ENCODE measurements around the gene CEBPA.

DNA sequence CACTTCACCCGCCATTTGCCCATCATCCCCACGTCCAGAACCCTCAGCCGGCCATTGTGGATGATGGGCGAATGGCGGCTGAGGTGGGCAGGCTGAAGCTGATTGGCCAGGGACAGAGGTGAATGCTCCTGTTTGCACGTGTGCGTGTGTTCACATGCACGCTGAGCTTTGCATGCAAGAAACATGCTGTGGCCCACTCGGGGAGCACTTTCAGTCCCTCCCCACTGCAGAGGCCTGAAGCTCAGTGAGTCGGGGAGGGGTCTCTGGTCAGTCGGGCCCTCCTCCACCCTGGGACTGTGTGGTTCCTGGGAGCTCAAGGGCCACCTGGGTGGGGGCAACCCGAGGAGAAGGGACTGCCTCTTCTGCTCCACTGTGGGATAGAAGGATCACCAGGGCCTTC, 24.9 kb downstream of the CEBPA start:
- TF ChIP-seq, protein P1, sequence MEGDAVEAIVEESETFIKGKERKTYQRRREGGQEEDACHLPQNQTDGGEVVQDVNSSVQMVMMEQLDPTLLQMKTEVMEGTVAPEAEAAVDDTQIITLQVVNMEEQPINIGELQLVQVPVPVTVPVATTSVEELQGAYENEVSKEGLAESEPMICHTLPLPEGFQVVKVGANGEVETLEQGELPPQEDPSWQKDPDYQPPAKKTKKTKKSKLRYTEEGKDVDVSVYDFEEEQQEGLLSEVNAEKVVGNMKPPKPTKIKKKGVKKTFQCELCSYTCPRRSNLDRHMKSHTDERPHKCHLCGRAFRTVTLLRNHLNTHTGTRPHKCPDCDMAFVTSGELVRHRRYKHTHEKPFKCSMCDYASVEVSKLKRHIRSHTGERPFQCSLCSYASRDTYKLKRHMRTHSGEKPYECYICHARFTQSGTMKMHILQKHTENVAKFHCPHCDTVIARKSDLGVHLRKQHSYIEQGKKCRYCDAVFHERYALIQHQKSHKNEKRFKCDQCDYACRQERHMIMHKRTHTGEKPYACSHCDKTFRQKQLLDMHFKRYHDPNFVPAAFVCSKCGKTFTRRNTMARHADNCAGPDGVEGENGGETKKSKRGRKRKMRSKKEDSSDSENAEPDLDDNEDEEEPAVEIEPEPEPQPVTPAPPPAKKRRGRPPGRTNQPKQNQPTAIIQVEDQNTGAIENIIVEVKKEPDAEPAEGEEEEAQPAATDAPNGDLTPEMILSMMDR (IDR thresholded peaks at IDR 0.05) = no peak
- no peak for TF ChIP-seq POLR2A (IDR thresholded peaks at IDR 0.05)
- no peak for TF ChIP-seq POLR2AphosphoS5 (IDR thresholded peaks at IDR 0.05)
- TF ChIP-seq EP300 (IDR thresholded peaks at IDR 0.05) = no peak

All from suprapubic skin (tissue), 4 donors.